Caco-2 (cell line): ENCODE measurements around the gene PHLDB1. TPM values are rescaled to one million over a fixed set of nuclear protein-coding genes. Genes with fewer than 3 reads are reported as not detected.
"Not testable (repeated sequence)": the region's sequence is repeated elsewhere in the genome, so short reads cannot be mapped to it uniquely, and the experiment has no call there.

ENCODE experiments used
- BruUV-seq: library from RNA; stranded (reverse); fragments of 400-500 nt; replicated peaks from 2 replicates; lab custom pipeline; 2021; lab: Mats Ljungman, UMichigan
- CTCF ChIA-PET: fragments of 300-600 bp; sonication (Branson Sonifier 250); formaldehyde crosslinking; loops from one replicate; lab custom pipeline; 2022; ENCODE audit warnings: antibody characterized with exemption; lab: Charles Lee
- POLR2A ChIA-PET: fragments of 300-600 bp; sonication (Branson Sonifier 250); formaldehyde crosslinking; loops from one replicate; lab custom pipeline; 2022; ENCODE audit warnings: antibody characterized with exemption; lab: Charles Lee
- DNase-seq, 2 experiments: peaks; one replicate each; pipeline versions ENCODE4 v3.0.0 to v3.0.0-alpha.2; 2020 to 2022
- H3K27me3 ChIP-seq: replicated peaks from 2 replicates; pipeline ENCODE4 v1.6.0; 2011; ENCODE audit warnings: low read length; ENCODE audit not compliant: control insufficient read depth, insufficient read depth
- H3K36me3 ChIP-seq: 2 replicates; pipeline ENCODE4 v1.5.1; 2011; ENCODE audit warnings: low read length; ENCODE audit not compliant: control insufficient read depth, insufficient read depth
- H3K4me1 ChIP-seq: fragments of 250-450 bp; sonication (Bioruptor Pico); 2 replicates; pipeline ENCODE4 v1.5.1; 2020; ENCODE audit warnings: mild to moderate bottlenecking
- H3K4me3 ChIP-seq: 2 replicates; pipeline ENCODE4 v1.5.1; 2011; ENCODE audit warnings: low read depth, mild to moderate bottlenecking, control low read depth, low read length
- H3K9me3 ChIP-seq: fragments of 250-450 bp; sonication (Bioruptor Pico); 2 replicates; pipeline ENCODE4 v1.5.1; 2020; ENCODE audit warnings: mild to moderate bottlenecking, moderate library complexity
- H3K27ac Mint-ChIP-seq: one replicate; pipeline ENCODE4 v1.8.0; 2022; ENCODE audit warnings: mixed read lengths; ENCODE audit not compliant: unreplicated experiment
- H3K27me3 Mint-ChIP-seq: one replicate; pipeline ENCODE4 v1.8.0; 2022; ENCODE audit warnings: mixed read lengths; ENCODE audit not compliant: insufficient read depth, unreplicated experiment
- H3K36me3 Mint-ChIP-seq: one replicate; pipeline ENCODE4 v1.8.0; 2022; ENCODE audit warnings: mild to moderate bottlenecking, mixed read lengths; ENCODE audit not compliant: insufficient read depth, unreplicated experiment
- H3K4me1 Mint-ChIP-seq: one replicate; pipeline ENCODE4 v1.8.0; 2022; ENCODE audit warnings: low read depth, mixed read lengths; ENCODE audit not compliant: unreplicated experiment
- H3K4me3 Mint-ChIP-seq: one replicate; pipeline ENCODE4 v1.8.0; 2022; ENCODE audit warnings: mild to moderate bottlenecking, moderate library complexity, mixed read lengths; ENCODE audit not compliant: unreplicated experiment
- H3K9me3 Mint-ChIP-seq: one replicate; pipeline ENCODE4 v1.8.0; 2022; ENCODE audit warnings: mixed read lengths; ENCODE audit not compliant: unreplicated experiment
- intact Hi-C: fragments of 100-400 bp; cut with micrococcal nuclease; formaldehyde crosslinking; loops from one replicate; pipeline ENCODE4 v1.10.0; 2022; ENCODE audit not compliant: unreplicated experiment
- total RNA-seq: library from RNA; stranded (reverse); gene quantifications from 2 replicates; pipeline ENCODE4 v1.2.3, GENCODE V29; 2022
- TF ChIP-seq, protein P1 (sequence below), 2 experiments: fragments of 200-600 bp in 1 of 2; IDR thresholded peaks; 1 replicate in 1 of 2; 2 replicates in 1 of 2; pipeline versions ENCODE4 v1.5.1 to v1.8.0; 2011 to 2022; ENCODE audit warnings: antibody characterized with exemption in 1 of 2, control low read depth in 1 of 2, inconsistent platforms in 1 of 2, low read depth in 1 of 2, low read length in 1 of 2, mild to moderate bottlenecking in 1 of 2, moderate library complexity in 1 of 2; ENCODE audit not compliant: insufficient read depth in 1 of 2, severe bottlenecking in 1 of 2, unreplicated experiment in 1 of 2

PHLDB1 gene
- total RNA-seq, 1 experiment from 2014 or later = 72.1 TPM

DNA sequence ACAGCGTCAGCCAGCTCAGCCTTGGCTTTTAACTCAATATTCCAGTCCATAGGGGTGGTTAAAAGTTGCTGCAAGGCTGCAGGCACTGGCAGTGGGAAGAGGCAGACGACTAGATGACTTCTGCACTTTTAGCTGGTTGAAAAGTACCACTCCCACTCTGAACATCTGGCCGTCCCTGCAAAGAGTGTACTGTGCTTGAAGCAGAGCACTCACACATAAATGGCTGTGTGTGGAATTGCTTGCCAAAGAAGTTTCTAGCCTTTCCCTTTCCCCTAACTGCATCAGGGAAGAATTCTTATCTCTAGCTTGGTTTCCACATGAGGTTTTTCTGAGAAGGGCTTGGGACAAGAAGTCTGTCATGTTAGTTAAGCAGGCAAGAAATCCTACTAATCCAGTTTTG, 5.1 kb upstream of the PHLDB1 start:
- Histone ChIP-seq H3K4me3 (no peak overlapping the region), H3K36me3 (peaks cover 2% of the 10 kb centered on the region; the same call in 1 of the 2 replicates), H3K9me3 (no peaks in the 10 kb centered on the region), H3K4me1 (peaks cover 14% of the 10 kb centered on the region; the same call in 1 of the 2 replicates), H3K27me3 (no peaks in the 10 kb centered on the region)
- Mint-ChIP-seq H3K4me1 (peaks cover 17% of the 10 kb centered on the region), H3K27ac (no peak overlapping the region), H3K36me3 (peaks cover 76% of the 10 kb centered on the region), H3K27me3 (no peaks in the 10 kb centered on the region), H3K4me3 (no peak overlapping the region), H3K9me3 (no peaks in the 10 kb centered on the region)
- BruUV-seq = TSS peak; percentile 59
- TF ChIP-seq, protein P1, sequence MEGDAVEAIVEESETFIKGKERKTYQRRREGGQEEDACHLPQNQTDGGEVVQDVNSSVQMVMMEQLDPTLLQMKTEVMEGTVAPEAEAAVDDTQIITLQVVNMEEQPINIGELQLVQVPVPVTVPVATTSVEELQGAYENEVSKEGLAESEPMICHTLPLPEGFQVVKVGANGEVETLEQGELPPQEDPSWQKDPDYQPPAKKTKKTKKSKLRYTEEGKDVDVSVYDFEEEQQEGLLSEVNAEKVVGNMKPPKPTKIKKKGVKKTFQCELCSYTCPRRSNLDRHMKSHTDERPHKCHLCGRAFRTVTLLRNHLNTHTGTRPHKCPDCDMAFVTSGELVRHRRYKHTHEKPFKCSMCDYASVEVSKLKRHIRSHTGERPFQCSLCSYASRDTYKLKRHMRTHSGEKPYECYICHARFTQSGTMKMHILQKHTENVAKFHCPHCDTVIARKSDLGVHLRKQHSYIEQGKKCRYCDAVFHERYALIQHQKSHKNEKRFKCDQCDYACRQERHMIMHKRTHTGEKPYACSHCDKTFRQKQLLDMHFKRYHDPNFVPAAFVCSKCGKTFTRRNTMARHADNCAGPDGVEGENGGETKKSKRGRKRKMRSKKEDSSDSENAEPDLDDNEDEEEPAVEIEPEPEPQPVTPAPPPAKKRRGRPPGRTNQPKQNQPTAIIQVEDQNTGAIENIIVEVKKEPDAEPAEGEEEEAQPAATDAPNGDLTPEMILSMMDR (IDR thresholded peaks at IDR 0.05; ENCODE audit: insufficient read depth in 1 of 2, low read depth in 1 of 2, low read length in 1 of 2, severe bottlenecking in 1 of 2, unreplicated experiment in 1 of 2) = no peak
- ChIA-PET POLR2A (no interaction called here), CTCF (interaction anchor here (0.6 kb wide), 1 partner anchor 222 kb away, joined by 3 read pairs; no protein-coding TSS in a partner anchor)
- intact Hi-C loops = no loop called here
- no peak for DNase-seq

- H3K27ac Mint-ChIP-seq, H3K27me3 ChIP-seq, BruUV-seq, H3K36me3 ChIP-seq, H3K9me3 ChIP-seq, H3K9me3 Mint-ChIP-seq, H3K27me3 Mint-ChIP-seq, DNase-seq, H3K4me3 ChIP-seq, intact Hi-C loops, H3K4me3 Mint-ChIP-seq, POLR2A ChIA-PET: not testable (repeated sequence)
- CTCF ChIA-PET = interaction anchor here (1.1 to 6.7 kb wide), 4 partner anchors 9 to 17 kb away, joined by 3 to 38 read pairs (median 16); no protein-coding TSS in a partner anchor
- Mint-ChIP-seq H3K36me3 (peaks cover 62% of the 10 kb centered on the region), H3K4me1 (peaks cover 20% of the 10 kb centered on the region)
- H3K4me1 ChIP-seq = peaks cover 16% of the 10 kb centered on the region
These were observed 3.7 kb upstream of the PHLDB1 start for GRCh38 chr11:118603709-118604108.

GRCh38 chr11:118604566-118604965, 2.8 kb upstream of the PHLDB1 start:
- Histone ChIP-seq H3K9me3 (no peaks in the 10 kb centered on the region), H3K4me1 (peaks cover 18% of the 10 kb centered on the region), H3K27me3 (no peaks in the 10 kb centered on the region), H3K36me3 (peaks cover 2% of the 10 kb centered on the region; the same call in 1 of the 2 replicates), H3K4me3 (no peak overlapping the region)
- POLR2A ChIA-PET = no interaction called here
- Mint-ChIP-seq H3K9me3 (no peaks in the 10 kb centered on the region), H3K27me3 (no peaks in the 10 kb centered on the region), H3K27ac (no peak overlapping the region), H3K4me1 (peaks cover 27% of the 10 kb centered on the region), H3K36me3 (peaks cover 53% of the 10 kb centered on the region), H3K4me3 (no peak overlapping the region)
- DNase-seq = no peak
- intact Hi-C loops = no loop called here
- CTCF ChIA-PET = interaction anchor here (0.5 to 6.7 kb wide), 7 partner anchors 10 to 81 kb away, joined by 3 to 38 read pairs (median 4); no protein-coding TSS in a partner anchor
- TF ChIP-seq, protein P1 (IDR thresholded peaks at IDR 0.05; ENCODE audit: insufficient read depth in 1 of 2, low read depth in 1 of 2, low read length in 1 of 2, severe bottlenecking in 1 of 2, unreplicated experiment in 1 of 2) = no peak
- BruUV-seq = no TSS peak
